ENCODE results near the gene BTD.
"Not testable (repeated sequence)": the region's sequence is repeated elsewhere in the genome, so short reads cannot be mapped to it uniquely, and the experiment has no call there.

The BTD gene

GRCh38 chr3:15604584-15604983 lies 3.0 kb downstream of the BTD start:
- not testable (repeated sequence) for DNase-seq (ENCODE audit: low read depth)

- no peak for DNase-seq (ENCODE audit: low read depth)
Measured at GRCh38 chr3:15606434-15606891, 4.9 kb downstream of the BTD start.

- DNase-seq (ENCODE audit: low read depth) = peak; percentile 33
Measured at GRCh38 chr3:15610082-15610759, 8.7 kb downstream of the BTD start.

- DNase-seq (ENCODE audit: low read depth) = no peak
Measured at GRCh38 chr3:15611018-15611417, 9.5 kb downstream of the BTD start.

GRCh38 chr3:15612001-15612400 lies 10.5 kb downstream of the BTD start:
- no peak for DNase-seq (ENCODE audit: low read depth)

GRCh38 chr3:15614958-15615357 lies 13.4 kb downstream of the BTD start:
- no peak for DNase-seq (ENCODE audit: low read depth)

GRCh38 chr3:15616053-15616452 lies 14.5 kb downstream of the BTD start:
- DNase-seq (ENCODE audit: low read depth) = no peak

GRCh38 chr3:15619659-15620464 lies 18.3 kb downstream of the BTD start:
- DNase-seq (ENCODE audit: low read depth) = not testable (repeated sequence)

GRCh38 chr3:15623535-15624440 lies 22.2 kb downstream of the BTD start:
- DNase-seq (ENCODE audit: low read depth) = no peak

GRCh38 chr3:15628967-15629366 lies 27.4 kb downstream of the BTD start:
- no peak for DNase-seq (ENCODE audit: low read depth)

GRCh38 chr3:15629860-15630597 lies 28.5 kb downstream of the BTD start:
- peak; percentile 73 for DNase-seq (ENCODE audit: low read depth)

GRCh38 chr3:15630646-15631350 lies 29.3 kb downstream of the BTD start:
- no peak for DNase-seq (ENCODE audit: low read depth)

- DNase-seq (ENCODE audit: low read depth) = no peak
Measured at GRCh38 chr3:15631426-15632211, 30.1 kb downstream of the BTD start.

GRCh38 chr3:15632212-15632580 lies 30.7 kb downstream of the BTD start:
- DNase-seq (ENCODE audit: low read depth) = no peak

GRCh38 chr3:15633159-15633558 lies 31.6 kb downstream of the BTD start:
- DNase-seq (ENCODE audit: low read depth) = no peak

- DNase-seq (ENCODE audit: low read depth) = no peak
Measured at GRCh38 chr3:15633766-15634598, 32.4 kb downstream of the BTD start.

- DNase-seq (ENCODE audit: low read depth) = no peak
Measured at GRCh38 chr3:15634671-15635070, 33.1 kb downstream of the BTD start.

- peak; percentile 83 for DNase-seq (ENCODE audit: low read depth)
Measured at GRCh38 chr3:15635121-15635661, 33.6 kb downstream of the BTD start.

All from GM04504 (cell line).